B cell (primary cell): ENCODE measurements around the gene GNG3. TPM values are rescaled to one million over a fixed set of nuclear protein-coding genes. Genes with fewer than 3 reads are reported as not detected.
A peak's percentile ranks its signal among the peaks of the same experiment; 100 is the strongest.

Experiments
- ATAC-seq: fragments of 200-7000 bp; cut with Tn5 transposase; one replicate; pipeline ENCODE4 v1.10.0; 2021; ENCODE audit warnings: low read depth, mild to moderate bottlenecking, moderate number of reproducible peaks, moderate library complexity
- CTCF ChIA-PET: fragments of 350-600 bp; sonication (Branson Sonifier 250); formaldehyde crosslinking; loops from one replicate; lab custom pipeline; 2021; ENCODE audit warnings: antibody characterized with exemption, inconsistent platforms; lab: Charles Lee
- POLR2A ChIA-PET: fragments of 350-600 bp; sonication (Branson Sonifier 250); formaldehyde crosslinking; loops from one replicate; lab custom pipeline; 2021; ENCODE audit warnings: antibody characterized with exemption; lab: Charles Lee
- DNase-seq: peaks from one replicate; pipeline ENCODE4 v3.0.0; 2013
- H2AFZ ChIP-seq: 2 replicates; pipeline ENCODE4 v1.6.1; 2012; ENCODE audit warnings: mild to moderate bottlenecking, low read depth, low read length; ENCODE audit not compliant: insufficient read depth, poor library complexity, severe bottlenecking
- H3K27ac ChIP-seq, 2 donors: 1 replicate in 1 of 2; 2 replicates in 1 of 2; pipeline ENCODE4 v1.5.1; 2012 to 2013; ENCODE audit warnings: low read length in 2 of 2, mild to moderate bottlenecking in 2 of 2, moderate library complexity in 1 of 2
- H3K27me3 ChIP-seq, 4 experiments: fragments of 200-600 bp in 1 of 4; sonication (generic) in 1 of 4; replicated peaks in 1 of 4; 1 replicate in 2 of 4; 2 replicates in 2 of 4; pipeline versions ENCODE4 v1.6.1 to v1.7.0; 2013 to 2016; ENCODE audit warnings: low read length in 3 of 4, mild to moderate bottlenecking in 2 of 4, mixed read lengths in 1 of 4, moderate library complexity in 1 of 4; ENCODE audit not compliant: insufficient read depth in 4 of 4, control insufficient read depth in 3 of 4; ENCODE audit errors: control extremely low read depth in 1 of 4
- H3K36me3 ChIP-seq, 2 experiments: replicated peaks in 1 of 2; 1 replicate in 1 of 2; 2 replicates in 1 of 2; pipeline versions ENCODE4 v1.6.1 to v1.7.1; 2013; ENCODE audit warnings: low read length in 1 of 2; ENCODE audit not compliant: insufficient read depth in 2 of 2, control insufficient read depth in 1 of 2; ENCODE audit errors: control extremely low read depth in 1 of 2, extremely low read depth in 1 of 2
- H3K4me1 ChIP-seq, 2 donors: fragments of 200-600 bp in 1 of 2; sonication (generic) in 1 of 2; 1 replicate in 1 of 2; 2 replicates in 1 of 2; pipeline versions ENCODE4 v1.5.1 to v1.6.1; 2013 to 2017; ENCODE audit warnings: low read length in 2 of 2; ENCODE audit not compliant: control insufficient read depth in 2 of 2, insufficient read depth in 2 of 2
- H3K4me2 ChIP-seq: replicated peaks from 2 replicates; pipeline ENCODE3; 2012; ENCODE audit warnings: mild to moderate bottlenecking, low read depth, low read length; ENCODE audit not compliant: poor library complexity, severe bottlenecking
- H3K4me3 ChIP-seq, 5 experiments: fragments of 200-600 bp in 1 of 5; sonication (generic) in 1 of 5; 1 replicate in 3 of 5; 2 replicates in 2 of 5; pipeline versions ENCODE4 v1.5.1 to v1.7.0; 2011 to 2016; ENCODE audit warnings: low read length in 4 of 5, mild to moderate bottlenecking in 4 of 5, low read depth in 2 of 5, control low read depth in 1 of 5, moderate library complexity in 1 of 5; ENCODE audit not compliant: insufficient read depth in 1 of 5; ENCODE audit errors: control extremely low read depth in 1 of 5, extremely low read depth in 1 of 5
- H3K79me2 ChIP-seq: fragments of 200-600 bp; sonication (generic); one replicate; pipeline ENCODE4 v1.6.0; 2016; ENCODE audit warnings: low read length; ENCODE audit not compliant: control insufficient read depth, insufficient read depth
- H3K9ac ChIP-seq: fragments of 200-600 bp; sonication (generic); 2 replicates; pipeline ENCODE4 v1.6.1; 2017; ENCODE audit warnings: mild to moderate bottlenecking, low read length, moderate library complexity
- H3K9me3 ChIP-seq, 3 donors: one replicate each; pipeline versions ENCODE4 v1.6.1 to v1.7.1; 2013; ENCODE audit warnings: low read length in 2 of 3; ENCODE audit not compliant: control insufficient read depth in 2 of 3, insufficient read depth in 1 of 3; ENCODE audit errors: control extremely low read depth in 1 of 3
- H4K20me1 ChIP-seq: 2 replicates; pipeline ENCODE4 v1.6.0; 2012; ENCODE audit warnings: mild to moderate bottlenecking, low read length; ENCODE audit not compliant: insufficient read depth, control insufficient read depth, poor library complexity, severe bottlenecking
- H3K27ac Mint-ChIP-seq: one replicate; pipeline ENCODE4 v1.8.0; 2021; ENCODE audit warnings: mixed read lengths
- H3K27me3 Mint-ChIP-seq: one replicate; pipeline ENCODE4 v1.8.0; 2021; ENCODE audit warnings: mixed read lengths
- H3K4me1 Mint-ChIP-seq: one replicate; pipeline ENCODE4 v1.8.0; 2021; ENCODE audit warnings: mixed read lengths
- H3K4me3 Mint-ChIP-seq: one replicate; pipeline ENCODE4 v1.8.0; 2021; ENCODE audit warnings: mixed read lengths
- H3K9me3 Mint-ChIP-seq: one replicate; pipeline ENCODE4 v1.8.0; 2022; ENCODE audit warnings: mixed read lengths; ENCODE audit not compliant: insufficient read depth
- EZH2 ChIP-seq: IDR thresholded peaks from 2 replicates; pipeline ENCODE4 v1.6.1; 2012; ENCODE audit warnings: borderline replicate concordance, low read depth, mild to moderate bottlenecking, moderate library complexity, low read length; ENCODE audit not compliant: insufficient read depth, poor library complexity, severe bottlenecking
- WGBS: methylation state at CpG from one replicate; pipeline ENCODE4 v1.1.5; 2013; ENCODE audit warnings: missing lambda C conversion rate; ENCODE audit not compliant: insufficient coverage; 5-methylcytosine and 5-hydroxymethylcytosine counted together
- intact Hi-C: fragments of 100-400 bp; cut with micrococcal nuclease; formaldehyde crosslinking; loops from one replicate; pipeline ENCODE4 v1.10.0; 2022
- polyA plus RNA-seq: library from polyadenylated mRNA; depleted of rRNA; stranded (reverse); fragments of >200 nt; gene quantifications from 2 replicates; pipeline ENCODE4 v1.2.3, GENCODE V29; 2012
- total RNA-seq, 2 donors: library from RNA; stranded (reverse); fragments of 120-200 nt in 1 of 2; gene quantifications; 1 replicate in 1 of 2; 2 replicates in 1 of 2; pipeline versions ENCODE4 v1.2.3 to v1.2.4, GENCODE V29; 2013 to 2022
- TF ChIP-seq, protein P1 (sequence below): fragments of 200-600 bp; IDR thresholded peaks from one replicate; pipeline ENCODE4 v1.8.0; 2022; ENCODE audit warnings: antibody characterized with exemption, mild to moderate bottlenecking

GNG3 gene
- total and polyA plus RNA-seq, 2 donors (not counting 1 experiment from before 2014, with no cell fraction given): 2.1 to 5.5 TPM

DNA sequence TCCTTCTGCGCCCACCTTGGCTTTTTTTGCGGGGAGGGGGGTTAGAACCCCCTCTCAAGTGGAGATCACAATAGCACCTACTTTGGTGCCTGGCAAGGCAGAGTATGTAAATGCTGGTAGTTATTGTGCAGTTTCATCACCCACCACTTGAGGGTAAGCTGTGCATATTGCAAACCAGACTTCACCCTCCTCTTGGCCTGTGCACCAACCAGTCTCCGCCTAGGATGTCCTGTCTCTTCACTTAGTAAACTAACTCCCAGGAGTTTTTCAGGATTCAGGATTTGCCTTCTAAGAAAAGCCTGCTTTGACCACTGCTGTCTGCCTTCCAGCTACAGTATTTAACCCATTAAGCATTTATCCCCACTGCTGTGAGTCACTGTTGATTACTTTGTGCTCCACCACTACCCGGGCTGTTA, 26.6 kb upstream of the GNG3 start:
- POLR2A ChIA-PET: interaction anchor here (0.5 to 3.2 kb wide), 13 partner anchors 9 to 1533 kb away, joined by 3 to 16 read pairs (median 3); partner anchors contain the start of genes C11orf98, CSKMT, UQCC3 and ZBTB3
- H3K27ac ChIP-seq: no peak overlapping the region
- H3K4me2 ChIP-seq: no peak overlapping the region
- H2AFZ ChIP-seq: peak overlapping the region; percentile 67
- Mint-ChIP-seq H3K4me3 (peak overlapping the region; percentile 62), H3K27me3 (no peaks in the 10 kb centered on the region), H3K4me1 (peaks cover 30% of the 10 kb centered on the region), H3K9me3 (no peaks in the 10 kb centered on the region), H3K27ac (peak overlapping the region; percentile 69)
- intact Hi-C loops: no loop called here
- peaks cover 27% of the 10 kb centered on the region for H3K79me2 ChIP-seq
- no peaks in the 10 kb centered on the region for H3K9me3 ChIP-seq
- H3K36me3 ChIP-seq: peaks cover 1 to 14% of the 10 kb centered on the region in 2 experiments
- H3K9ac ChIP-seq: no peak overlapping the region
- CTCF ChIA-PET: interaction anchor here (0.6 to 3.0 kb wide), 25 partner anchors 9 to 243 kb away, joined by 3 to 32 read pairs (median 5); partner anchors contain the start of genes C11orf98, CSKMT, INTS5 and LBHD1
- H3K4me1 ChIP-seq: peaks cover 9 to 20% of the 10 kb centered on the region in 2 donors
- DNase-seq (peak; percentile 69), ATAC-seq (peak; percentile 71)
- H3K27me3 ChIP-seq: no peaks in the 10 kb centered on the region
- WGBS: 33% methylated on average over 1 of the region's 4 CpGs
- no peak overlapping the region for H3K4me3 ChIP-seq
- TF ChIP-seq, protein P1, sequence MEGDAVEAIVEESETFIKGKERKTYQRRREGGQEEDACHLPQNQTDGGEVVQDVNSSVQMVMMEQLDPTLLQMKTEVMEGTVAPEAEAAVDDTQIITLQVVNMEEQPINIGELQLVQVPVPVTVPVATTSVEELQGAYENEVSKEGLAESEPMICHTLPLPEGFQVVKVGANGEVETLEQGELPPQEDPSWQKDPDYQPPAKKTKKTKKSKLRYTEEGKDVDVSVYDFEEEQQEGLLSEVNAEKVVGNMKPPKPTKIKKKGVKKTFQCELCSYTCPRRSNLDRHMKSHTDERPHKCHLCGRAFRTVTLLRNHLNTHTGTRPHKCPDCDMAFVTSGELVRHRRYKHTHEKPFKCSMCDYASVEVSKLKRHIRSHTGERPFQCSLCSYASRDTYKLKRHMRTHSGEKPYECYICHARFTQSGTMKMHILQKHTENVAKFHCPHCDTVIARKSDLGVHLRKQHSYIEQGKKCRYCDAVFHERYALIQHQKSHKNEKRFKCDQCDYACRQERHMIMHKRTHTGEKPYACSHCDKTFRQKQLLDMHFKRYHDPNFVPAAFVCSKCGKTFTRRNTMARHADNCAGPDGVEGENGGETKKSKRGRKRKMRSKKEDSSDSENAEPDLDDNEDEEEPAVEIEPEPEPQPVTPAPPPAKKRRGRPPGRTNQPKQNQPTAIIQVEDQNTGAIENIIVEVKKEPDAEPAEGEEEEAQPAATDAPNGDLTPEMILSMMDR: peak; percentile 37
- TF ChIP-seq EZH2: no peak
- no peaks in the 10 kb centered on the region for H4K20me1 ChIP-seq

DNA sequence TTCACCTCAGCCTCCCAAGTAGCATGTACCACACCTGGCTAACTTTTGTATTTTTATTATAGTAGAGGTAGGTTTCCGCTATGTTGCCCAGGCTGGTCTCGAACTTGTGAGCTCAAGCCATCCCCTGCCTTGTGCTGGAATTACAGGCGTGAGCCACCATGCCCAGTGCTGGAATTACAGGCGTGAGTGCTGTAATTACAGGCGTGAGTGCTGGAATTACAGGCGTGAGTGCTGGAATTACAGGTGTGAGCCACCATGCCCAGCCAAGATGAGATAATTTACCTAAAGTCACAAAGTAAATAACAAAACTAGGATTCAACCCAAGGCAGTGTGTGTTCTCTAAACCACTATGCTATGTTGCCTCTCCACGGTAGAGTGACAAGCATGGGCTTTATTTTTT, 25.0 kb upstream of the GNG3 start:
- H3K27ac Mint-ChIP-seq: no peak overlapping the region
- peaks cover 9 to 16% of the 10 kb centered on the region in 2 donors for H3K4me1 ChIP-seq
- H3K27ac ChIP-seq: no peak overlapping the region
- H3K9me3 Mint-ChIP-seq: no peaks in the 10 kb centered on the region
- WGBS: 100% methylated on average over 3 of the region's 7 CpGs
- CTCF ChIA-PET: interaction anchor here (0.6 to 1.5 kb wide), 3 partner anchors 11 to 164 kb away, joined by 3 to 7 read pairs (median 3); no protein-coding TSS in a partner anchor
- POLR2A ChIA-PET: no interaction called here
- H3K79me2 ChIP-seq: peaks cover 21% of the 10 kb centered on the region
- peaks cover 0 to 7% (median 3%) of the 10 kb centered on the region in 4 experiments for H3K27me3 ChIP-seq
- no peak overlapping the region for H3K9ac ChIP-seq
- no peak overlapping the region for H3K4me2 ChIP-seq
- no peak overlapping the region for H2AFZ ChIP-seq
- no peaks in the 10 kb centered on the region for H4K20me1 ChIP-seq
- no peak overlapping the region for H3K4me3 Mint-ChIP-seq
- DNase-seq (no peak), ATAC-seq (no peak)
- H3K4me1 Mint-ChIP-seq: peaks cover 22% of the 10 kb centered on the region
- no peaks in the 10 kb centered on the region for H3K9me3 ChIP-seq
- peaks cover 4% of the 10 kb centered on the region for H3K27me3 Mint-ChIP-seq
- intact Hi-C loops: no loop called here
- H3K36me3 ChIP-seq: peaks cover 1 to 2% of the 10 kb centered on the region in 2 experiments
- no peak overlapping the region for H3K4me3 ChIP-seq
- TF ChIP-seq, protein P1: no peak
- TF ChIP-seq EZH2: no peak
